Neural progenitor cell (in vitro differentiated cells): ENCODE data around the gene FBXW7.

Source experiments
- CTCF ChIP-seq: fragments of 200-600 bp; sonication (generic); IDR thresholded peaks from 2 replicates; pipeline ENCODE4 v1.5.1; 2017; ENCODE audit warnings: antibody characterized with exemption, mild to moderate bottlenecking
- EZH2 ChIP-seq: fragments of 200-600 bp; sonication (generic); IDR thresholded peaks from 2 replicates; pipeline ENCODE4 v1.6.1; 2017; ENCODE audit warnings: antibody characterized with exemption, mild to moderate bottlenecking, moderate library complexity

- TF ChIP-seq CTCF (no peak), EZH2 (no peak)
These were observed 10.0 kb downstream of the FBXW7 start for GRCh38 chr4:152525878-152526277.
